HepG2 (cell line): ENCODE measurements around the gene KBTBD2. TPM values are rescaled to one million over a fixed set of nuclear protein-coding genes. Genes with fewer than 3 reads are reported as not detected.

ENCODE experiments used
- AGO2 ChIP-seq: fragments of 200-400 bp; formaldehyde crosslinking; optimal IDR thresholded peaks from 2 replicates; pipeline ENCODE3; 2017; ENCODE audit warnings: mild to moderate bottlenecking, low read depth, low read length, moderate library complexity
- ASH2L ChIP-seq: fragments of 300-600, 200-600 bp; sonication (generic); IDR thresholded peaks from 2 replicates; pipeline ENCODE4 v1.7.0; 2017; ENCODE audit warnings: low read depth, mild to moderate bottlenecking, moderate library complexity, mixed read lengths, low read length; ENCODE audit not compliant: insufficient read length
- DMAP1 ChIP-seq: IDR thresholded peaks from 2 replicates; pipeline ENCODE4 v1.6.1; 2016
- FOXO1 ChIP-seq: sonication (generic); formaldehyde crosslinking; IDR thresholded peaks from 2 replicates; pipeline ENCODE4 v1.4.0; 2020; ENCODE audit warnings: missing genetic modification reagents
- KAT7 ChIP-seq: IDR thresholded peaks from 2 replicates; pipeline ENCODE4 v1.6.1; 2018; ENCODE audit warnings: borderline replicate concordance, missing compliant biosample characterization
- MAFF ChIP-seq: IDR thresholded peaks from 2 replicates; pipeline ENCODE4 v1.6.1; 2011; ENCODE audit warnings: low read depth, low read length, improper control_type of control experiment
- PITX1 ChIP-seq: sonication (generic); formaldehyde crosslinking; IDR thresholded peaks from 2 replicates; pipeline ENCODE4 v1.5.1; 2020; ENCODE audit warnings: mild to moderate bottlenecking, missing genetic modification reagents
- TAF1 ChIP-seq: sonication (generic); formaldehyde crosslinking; IDR thresholded peaks from 2 replicates; pipeline ENCODE4 v1.4.0; 2020; ENCODE audit warnings: missing genetic modification reagents
- TCF7 ChIP-seq: sonication (generic); IDR thresholded peaks from 2 replicates; pipeline ENCODE4 v1.6.1; 2016; ENCODE audit warnings: antibody characterized with exemption, low read depth
- TOPORS ChIP-seq: sonication (generic); formaldehyde crosslinking; IDR thresholded peaks from 2 replicates; pipeline ENCODE4 v1.8.0; 2023; ENCODE audit warnings: mild to moderate bottlenecking, missing genetic modification reagents
- YY1 ChIP-seq: IDR thresholded peaks from 2 replicates; pipeline ENCODE4 v1.6.1; 2011; ENCODE audit warnings: low read length, low read depth, moderate library complexity, mild to moderate bottlenecking; ENCODE audit not compliant: insufficient read depth, insufficient replicate concordance
- ZMAT3 ChIP-seq: sonication (generic); formaldehyde crosslinking; conservative IDR thresholded peaks from 2 replicates; pipeline ENCODE4 v1.7.0; 2021; ENCODE audit warnings: missing genetic modification reagents
- ZNF333 ChIP-seq: sonication (generic); formaldehyde crosslinking; IDR thresholded peaks from 2 replicates; pipeline ENCODE4 v1.4.0; 2020; ENCODE audit warnings: mild to moderate bottlenecking, missing genetic modification reagents, borderline replicate concordance
- ZNF460 ChIP-seq: sonication (generic); formaldehyde crosslinking; IDR thresholded peaks from 2 replicates; pipeline ENCODE4 v1.5.1; 2020; ENCODE audit warnings: missing genetic modification reagents, mild to moderate bottlenecking, borderline replicate concordance
- ZNF672 ChIP-seq: sonication (generic); formaldehyde crosslinking; IDR thresholded peaks from 2 replicates; pipeline ENCODE4 v1.8.1; 2022; ENCODE audit warnings: missing genetic modification reagents
- polyA plus RNA-seq, 8 experiments: library from polyadenylated mRNA; depleted of rRNA in 3 of 8; stranded (reverse) in 7 of 8; unstranded in 1 of 8; fragments of >200 nt; fragmentation: Illumina TruSeq in 4 of 8; extraction: Trizol in 4 of 8; gene quantifications; 2 replicates each; pipeline versions ENCODE4 v1.2.1 to v1.2.3, GENCODE V29; 2011 to 2016; ENCODE audit warnings: low read depth in 4 of 8, missing spikeins in 1 of 8, mixed read lengths in 1 of 8; ENCODE audit not compliant: insufficient read depth in 1 of 8
- total RNA-seq, 5 experiments: library from RNA; depleted of rRNA; stranded (reverse); fragments of >200 nt; fragmentation: Illumina TruSeq; extraction: Trizol; gene quantifications; 2 replicates each; pipeline ENCODE4 v1.2.3, GENCODE V29; 2016; ENCODE audit warnings: low read depth in 1 of 5
- TF ChIP-seq, protein P1 (sequence below): sonication (generic); formaldehyde crosslinking; IDR thresholded peaks from 2 replicates; pipeline ENCODE4 v1.5.1; 2020; ENCODE audit warnings: mild to moderate bottlenecking, missing genetic modification reagents
- TF ChIP-seq, protein P2 (sequence below): sonication (generic); formaldehyde crosslinking; IDR thresholded peaks from 2 replicates; pipeline ENCODE4; 2020; ENCODE audit warnings: missing genetic modification reagents, mild to moderate bottlenecking, borderline replicate concordance
- TF ChIP-seq, protein P3 (sequence below): sonication (generic); formaldehyde crosslinking; IDR thresholded peaks from 2 replicates; pipeline ENCODE4 v1.4.0; 2020; ENCODE audit warnings: missing genetic modification reagents
- TF ChIP-seq, protein P4 (sequence below): sonication (generic); formaldehyde crosslinking; IDR thresholded peaks from 2 replicates; pipeline ENCODE4 v1.4.0; 2020; ENCODE audit warnings: low read depth, mild to moderate bottlenecking, missing genetic modification reagents

KBTBD2 gene
- total and polyA plus RNA-seq, 2 of the 13 experiments (the other 11 are each of a cell fraction or from before 2014, with no cell fraction given) = 24.0 to 25.2 TPM

DNA sequence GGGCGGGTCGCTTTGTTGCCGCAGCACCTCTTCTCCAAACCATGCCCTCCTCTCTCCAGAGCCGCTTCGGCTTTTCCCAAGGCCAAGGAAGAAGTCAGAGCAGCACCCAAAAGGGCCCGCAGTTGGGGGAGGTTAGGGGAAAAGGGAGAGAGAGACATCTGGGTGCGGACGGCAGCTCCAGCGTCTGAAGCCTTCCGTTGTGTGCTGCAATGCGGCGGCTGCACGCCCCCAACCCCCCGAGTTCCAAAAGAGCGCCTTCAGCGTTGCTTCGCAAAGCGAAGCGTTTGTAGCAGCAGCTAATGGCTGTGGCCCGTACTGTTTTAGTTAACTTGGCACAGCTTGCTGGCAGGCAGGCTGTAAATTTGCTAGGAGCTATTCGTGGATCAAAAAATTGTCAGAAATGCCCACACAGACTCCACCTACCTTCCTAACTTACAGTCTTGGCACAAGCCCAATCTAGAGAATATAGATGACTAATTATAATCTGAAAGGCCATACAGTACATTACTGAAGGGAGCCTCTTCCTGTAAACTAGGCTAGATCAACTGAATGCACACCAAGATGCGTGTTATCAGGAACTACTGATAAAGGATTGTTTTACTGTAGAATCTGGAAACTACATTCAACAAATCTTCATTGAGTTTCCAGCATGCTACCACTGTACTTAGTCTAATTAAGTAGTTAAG is 1.1 kb upstream of the KBTBD2 start (continued):
- TF ChIP-seq, protein P1, sequence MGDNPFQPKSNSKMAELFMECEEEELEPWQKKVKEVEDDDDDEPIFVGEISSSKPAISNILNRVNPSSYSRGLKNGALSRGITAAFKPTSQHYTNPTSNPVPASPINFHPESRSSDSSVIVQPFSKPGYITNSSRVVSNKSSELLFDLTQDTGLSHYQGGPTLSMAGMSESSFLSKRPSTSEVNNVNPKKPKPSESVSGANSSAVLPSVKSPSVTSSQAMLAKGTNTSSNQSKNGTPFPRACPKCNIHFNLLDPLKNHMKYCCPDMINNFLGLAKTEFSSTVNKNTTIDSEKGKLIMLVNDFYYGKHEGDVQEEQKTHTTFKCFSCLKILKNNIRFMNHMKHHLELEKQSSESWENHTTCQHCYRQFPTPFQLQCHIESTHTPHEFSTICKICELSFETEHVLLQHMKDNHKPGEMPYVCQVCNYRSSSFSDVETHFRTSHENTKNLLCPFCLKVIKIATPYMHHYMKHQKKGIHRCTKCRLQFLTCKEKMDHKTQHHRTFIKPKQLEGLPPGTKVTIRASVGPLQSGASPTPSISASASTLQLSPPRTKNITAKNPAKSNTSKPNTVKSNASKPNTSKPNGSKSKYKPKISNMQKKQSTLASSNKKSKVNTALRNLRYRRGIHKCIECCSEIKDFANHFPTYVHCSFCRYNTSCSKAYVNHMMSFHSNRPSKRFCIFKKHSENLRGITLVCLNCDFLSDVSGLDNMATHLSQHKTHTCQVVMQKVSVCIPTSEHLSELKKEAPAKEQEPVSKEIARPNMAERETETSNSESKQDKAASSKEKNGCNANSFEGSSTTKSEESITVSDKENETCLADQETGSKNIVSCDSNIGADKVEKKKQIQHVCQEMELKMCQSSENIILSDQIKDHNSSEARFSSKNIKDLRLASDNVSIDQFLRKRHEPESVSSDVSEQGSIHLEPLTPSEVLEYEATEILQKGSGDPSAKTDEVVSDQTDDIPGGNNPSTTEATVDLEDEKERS (CRISPR knock-in tag) = 0 out of 2 replicates have a peak, but pooled peaks have one; percentile 6
- TF ChIP-seq YY1 (peak; percentile 24), ZNF333 (CRISPR knock-in tag) (no peak), AGO2 (peak; percentile 63), FOXO1 (CRISPR knock-in tag) (no peak), TOPORS (no peak), KAT7 (CRISPR knock-in tag) (peak; percentile 38; the same call in 1 of the 2 replicates), PITX1 (CRISPR knock-in tag) (peak; percentile 32; the same call in 1 of the 2 replicates), MAFF (no peak), DMAP1 (CRISPR knock-in tag) (peak; percentile 76), ZNF672 (CRISPR knock-in tag) (no peak), TCF7 (no peak), ASH2L (peak; percentile 35), TAF1 (0 out of 2 replicates have a peak, but pooled peaks have one; percentile 18), ZMAT3 (CRISPR knock-in tag) (peak; percentile 80; the same call in 1 of the 2 replicates), ZNF460 (CRISPR knock-in tag) (no peak)
- TF ChIP-seq, protein P2, sequence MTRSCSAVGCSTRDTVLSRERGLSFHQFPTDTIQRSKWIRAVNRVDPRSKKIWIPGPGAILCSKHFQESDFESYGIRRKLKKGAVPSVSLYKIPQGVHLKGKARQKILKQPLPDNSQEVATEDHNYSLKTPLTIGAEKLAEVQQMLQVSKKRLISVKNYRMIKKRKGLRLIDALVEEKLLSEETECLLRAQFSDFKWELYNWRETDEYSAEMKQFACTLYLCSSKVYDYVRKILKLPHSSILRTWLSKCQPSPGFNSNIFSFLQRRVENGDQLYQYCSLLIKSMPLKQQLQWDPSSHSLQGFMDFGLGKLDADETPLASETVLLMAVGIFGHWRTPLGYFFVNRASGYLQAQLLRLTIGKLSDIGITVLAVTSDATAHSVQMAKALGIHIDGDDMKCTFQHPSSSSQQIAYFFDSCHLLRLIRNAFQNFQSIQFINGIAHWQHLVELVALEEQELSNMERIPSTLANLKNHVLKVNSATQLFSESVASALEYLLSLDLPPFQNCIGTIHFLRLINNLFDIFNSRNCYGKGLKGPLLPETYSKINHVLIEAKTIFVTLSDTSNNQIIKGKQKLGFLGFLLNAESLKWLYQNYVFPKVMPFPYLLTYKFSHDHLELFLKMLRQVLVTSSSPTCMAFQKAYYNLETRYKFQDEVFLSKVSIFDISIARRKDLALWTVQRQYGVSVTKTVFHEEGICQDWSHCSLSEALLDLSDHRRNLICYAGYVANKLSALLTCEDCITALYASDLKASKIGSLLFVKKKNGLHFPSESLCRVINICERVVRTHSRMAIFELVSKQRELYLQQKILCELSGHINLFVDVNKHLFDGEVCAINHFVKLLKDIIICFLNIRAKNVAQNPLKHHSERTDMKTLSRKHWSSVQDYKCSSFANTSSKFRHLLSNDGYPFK = peak; percentile 38; the same call in 1 of the 2 replicates
- TF ChIP-seq, protein P3, sequence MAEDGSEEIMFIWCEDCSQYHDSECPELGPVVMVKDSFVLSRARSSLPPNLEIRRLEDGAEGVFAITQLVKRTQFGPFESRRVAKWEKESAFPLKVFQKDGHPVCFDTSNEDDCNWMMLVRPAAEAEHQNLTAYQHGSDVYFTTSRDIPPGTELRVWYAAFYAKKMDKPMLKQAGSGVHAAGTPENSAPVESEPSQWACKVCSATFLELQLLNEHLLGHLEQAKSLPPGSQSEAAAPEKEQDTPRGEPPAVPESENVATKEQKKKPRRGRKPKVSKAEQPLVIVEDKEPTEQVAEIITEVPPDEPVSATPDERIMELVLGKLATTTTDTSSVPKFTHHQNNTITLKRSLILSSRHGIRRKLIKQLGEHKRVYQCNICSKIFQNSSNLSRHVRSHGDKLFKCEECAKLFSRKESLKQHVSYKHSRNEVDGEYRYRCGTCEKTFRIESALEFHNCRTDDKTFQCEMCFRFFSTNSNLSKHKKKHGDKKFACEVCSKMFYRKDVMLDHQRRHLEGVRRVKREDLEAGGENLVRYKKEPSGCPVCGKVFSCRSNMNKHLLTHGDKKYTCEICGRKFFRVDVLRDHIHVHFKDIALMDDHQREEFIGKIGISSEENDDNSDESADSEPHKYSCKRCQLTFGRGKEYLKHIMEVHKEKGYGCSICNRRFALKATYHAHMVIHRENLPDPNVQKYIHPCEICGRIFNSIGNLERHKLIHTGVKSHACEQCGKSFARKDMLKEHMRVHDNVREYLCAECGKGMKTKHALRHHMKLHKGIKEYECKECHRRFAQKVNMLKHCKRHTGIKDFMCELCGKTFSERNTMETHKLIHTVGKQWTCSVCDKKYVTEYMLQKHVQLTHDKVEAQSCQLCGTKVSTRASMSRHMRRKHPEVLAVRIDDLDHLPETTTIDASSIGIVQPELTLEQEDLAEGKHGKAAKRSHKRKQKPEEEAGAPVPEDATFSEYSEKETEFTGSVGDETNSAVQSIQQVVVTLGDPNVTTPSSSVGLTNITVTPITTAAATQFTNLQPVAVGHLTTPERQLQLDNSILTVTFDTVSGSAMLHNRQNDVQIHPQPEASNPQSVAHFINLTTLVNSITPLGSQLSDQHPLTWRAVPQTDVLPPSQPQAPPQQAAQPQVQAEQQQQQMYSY = no peak
- TF ChIP-seq, protein P4, sequence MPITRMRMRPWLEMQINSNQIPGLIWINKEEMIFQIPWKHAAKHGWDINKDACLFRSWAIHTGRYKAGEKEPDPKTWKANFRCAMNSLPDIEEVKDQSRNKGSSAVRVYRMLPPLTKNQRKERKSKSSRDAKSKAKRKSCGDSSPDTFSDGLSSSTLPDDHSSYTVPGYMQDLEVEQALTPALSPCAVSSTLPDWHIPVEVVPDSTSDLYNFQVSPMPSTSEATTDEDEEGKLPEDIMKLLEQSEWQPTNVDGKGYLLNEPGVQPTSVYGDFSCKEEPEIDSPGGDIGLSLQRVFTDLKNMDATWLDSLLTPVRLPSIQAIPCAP (CRISPR knock-in tag) = no peak
